GM12872 (cell line): ENCODE measurements around the gene FARP1.

ENCODE experiments used
- TF ChIP-seq, protein P1 (sequence below): IDR thresholded peaks from 3 replicates; pipeline ENCODE4 v1.5.1; 2011; ENCODE audit warnings: low read depth, mild to moderate bottlenecking, low read length, moderate library complexity; ENCODE audit not compliant: insufficient read depth

The FARP1 gene

GRCh38 chr13:98284679-98285078, 141.8 kb downstream of the FARP1 start:
- TF ChIP-seq, protein P1, sequence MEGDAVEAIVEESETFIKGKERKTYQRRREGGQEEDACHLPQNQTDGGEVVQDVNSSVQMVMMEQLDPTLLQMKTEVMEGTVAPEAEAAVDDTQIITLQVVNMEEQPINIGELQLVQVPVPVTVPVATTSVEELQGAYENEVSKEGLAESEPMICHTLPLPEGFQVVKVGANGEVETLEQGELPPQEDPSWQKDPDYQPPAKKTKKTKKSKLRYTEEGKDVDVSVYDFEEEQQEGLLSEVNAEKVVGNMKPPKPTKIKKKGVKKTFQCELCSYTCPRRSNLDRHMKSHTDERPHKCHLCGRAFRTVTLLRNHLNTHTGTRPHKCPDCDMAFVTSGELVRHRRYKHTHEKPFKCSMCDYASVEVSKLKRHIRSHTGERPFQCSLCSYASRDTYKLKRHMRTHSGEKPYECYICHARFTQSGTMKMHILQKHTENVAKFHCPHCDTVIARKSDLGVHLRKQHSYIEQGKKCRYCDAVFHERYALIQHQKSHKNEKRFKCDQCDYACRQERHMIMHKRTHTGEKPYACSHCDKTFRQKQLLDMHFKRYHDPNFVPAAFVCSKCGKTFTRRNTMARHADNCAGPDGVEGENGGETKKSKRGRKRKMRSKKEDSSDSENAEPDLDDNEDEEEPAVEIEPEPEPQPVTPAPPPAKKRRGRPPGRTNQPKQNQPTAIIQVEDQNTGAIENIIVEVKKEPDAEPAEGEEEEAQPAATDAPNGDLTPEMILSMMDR: no peak

DNA sequence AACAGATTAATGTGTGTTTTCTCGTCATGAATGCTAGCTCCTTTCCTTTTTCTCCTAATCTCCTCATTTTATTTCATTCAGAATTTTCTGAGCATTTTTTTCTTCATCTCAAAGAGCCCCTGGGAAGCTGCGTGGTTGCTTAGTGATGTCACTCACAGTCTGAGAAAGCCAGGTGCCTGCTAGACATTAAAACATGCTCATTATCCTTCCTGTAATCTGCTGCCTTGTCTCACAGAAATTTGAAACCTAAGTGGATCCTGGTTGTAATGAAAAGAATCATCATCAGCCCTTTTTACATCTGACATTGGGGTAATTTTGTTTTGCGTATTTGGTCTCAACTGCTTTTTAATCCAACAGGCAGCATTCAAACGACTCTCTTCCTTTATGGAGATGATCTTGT, 142.4 kb downstream of the FARP1 start:
- TF ChIP-seq, protein P1: no peak

DNA sequence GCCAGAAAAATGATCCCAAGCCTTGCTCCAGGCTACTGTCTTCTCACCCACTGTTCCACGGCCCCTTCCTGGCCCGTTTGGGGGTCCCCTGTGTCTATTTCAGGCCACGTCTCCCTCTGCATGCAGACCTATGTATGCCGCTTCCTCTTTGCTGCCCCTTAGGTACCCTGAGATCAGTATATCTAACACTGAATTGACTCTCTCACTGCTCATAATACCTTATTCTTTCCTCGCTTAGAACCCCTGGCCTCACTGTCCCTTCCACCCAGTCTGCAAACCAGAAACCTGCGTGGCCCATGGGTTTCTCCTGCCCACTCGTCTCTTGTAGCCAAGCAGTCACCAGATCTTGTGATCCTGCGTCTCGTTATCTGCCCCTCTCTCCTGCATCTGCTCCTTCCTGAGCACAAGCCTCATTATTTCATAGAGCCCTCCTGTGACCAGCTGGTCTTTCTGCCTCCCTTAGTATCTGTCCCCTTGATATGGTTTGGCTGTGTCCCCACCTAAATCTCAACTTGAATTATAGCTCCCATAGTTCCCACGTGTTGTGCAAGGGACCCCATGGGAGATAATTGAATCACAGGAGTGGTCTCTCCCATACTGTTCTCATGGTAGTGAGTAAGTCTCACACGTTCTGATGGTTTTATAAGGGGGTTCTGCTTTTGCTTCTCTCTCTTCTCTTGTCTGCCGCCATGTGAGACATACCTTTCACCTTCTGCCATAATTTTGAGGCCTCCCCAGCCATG, 143.1 kb downstream of the FARP1 start:
- TF ChIP-seq, protein P1: no peak

GRCh38 chr13:98286799-98287198, 143.9 kb downstream of the FARP1 start:
- TF ChIP-seq, protein P1: no peak

DNA sequence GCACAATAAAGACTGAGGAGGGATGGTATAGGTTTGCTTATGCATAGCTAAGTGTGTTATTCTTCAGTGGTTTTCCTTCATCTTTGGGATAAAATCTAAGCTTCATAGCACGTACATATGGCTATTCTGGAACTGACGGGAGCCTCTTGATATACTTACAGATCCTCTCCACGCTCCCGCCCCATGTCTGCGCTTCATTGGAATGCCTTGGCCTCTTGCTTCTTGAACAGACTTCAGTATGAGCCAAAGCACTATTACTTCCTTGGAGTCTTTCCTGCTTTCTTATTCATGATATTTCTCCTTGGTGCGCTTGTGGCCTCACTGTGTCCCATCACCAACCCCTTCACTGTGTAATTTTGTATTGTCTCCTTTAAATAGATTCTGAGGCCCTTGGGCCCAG, 145.3 kb downstream of the FARP1 start:
- TF ChIP-seq, protein P1: no peak

DNA sequence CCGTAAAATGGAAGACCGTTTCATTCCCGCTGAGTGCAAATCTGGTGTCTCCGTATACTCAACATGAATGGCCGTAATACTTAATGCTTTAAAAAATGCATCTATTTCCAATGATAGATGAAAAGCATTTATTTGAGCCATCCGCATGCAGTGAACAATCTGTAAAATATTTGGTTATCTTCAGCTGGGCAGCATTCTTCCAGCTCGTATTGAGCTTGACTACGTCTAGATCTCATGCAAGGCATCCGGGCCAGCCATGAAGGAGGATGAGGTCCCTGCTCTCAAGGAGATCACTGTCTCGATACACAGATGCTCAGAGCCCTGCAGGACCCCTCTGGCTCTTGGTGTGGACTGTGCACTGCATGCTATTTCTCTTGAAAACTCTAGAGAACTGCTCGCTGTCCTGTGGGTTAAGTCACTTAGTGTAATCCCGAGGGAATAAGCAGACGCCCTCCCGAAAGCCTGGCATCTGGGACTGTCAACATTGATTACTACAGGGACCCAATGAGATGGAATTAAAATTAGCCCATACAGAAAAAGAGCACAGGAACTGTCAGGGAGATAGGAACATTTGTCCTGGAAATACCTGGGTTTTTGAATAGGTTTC, 146.5 kb downstream of the FARP1 start:
- TF ChIP-seq, protein P1: no peak

GRCh38 chr13:98290261-98290660, 147.4 kb downstream of the FARP1 start:
- TF ChIP-seq, protein P1: no peak
